Stimulated activated CD4-positive, alpha-beta T cell treated with anti-CD3 and anti-CD28 coated beads, TNF-alpha, amount 100 ng/mL, for 4 hours (primary cell): Measurements from ENCODE around the gene LPAR3.
A peak's percentile ranks its signal among the peaks of the same experiment; 100 is the strongest.

Source experiments
- DNase-seq, 3 experiments: peaks; one replicate each; pipeline ENCODE4 v3.0.0-alpha.2; 2020; ENCODE audit warnings: low read depth in 3 of 3

The LPAR3 gene

GRCh38 chr1:84827555-84827954, 65.5 kb downstream of the LPAR3 start:
- no peak for DNase-seq

- no peak for DNase-seq
Measured at GRCh38 chr1:84825161-84825560, 67.8 kb downstream of the LPAR3 start.

DNA sequence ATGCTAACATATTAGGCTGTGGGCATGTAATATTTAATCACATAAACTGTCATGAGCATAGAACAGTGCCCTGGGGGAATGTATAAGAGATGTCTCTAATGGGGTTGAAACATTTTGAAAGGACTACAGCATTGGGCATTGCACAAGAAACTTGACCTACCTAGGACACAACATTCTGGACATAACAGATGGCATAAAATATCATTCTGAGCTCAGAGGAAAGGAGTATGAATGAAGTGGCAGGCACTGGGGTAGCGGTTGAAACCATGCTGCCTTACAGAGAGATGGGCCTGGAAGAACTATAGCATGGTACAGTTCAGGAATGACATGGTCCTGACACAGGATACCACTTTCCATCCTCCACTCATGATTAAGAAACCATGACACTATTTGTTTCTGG, 69.0 kb downstream of the LPAR3 start:
- no peak for DNase-seq

DNA sequence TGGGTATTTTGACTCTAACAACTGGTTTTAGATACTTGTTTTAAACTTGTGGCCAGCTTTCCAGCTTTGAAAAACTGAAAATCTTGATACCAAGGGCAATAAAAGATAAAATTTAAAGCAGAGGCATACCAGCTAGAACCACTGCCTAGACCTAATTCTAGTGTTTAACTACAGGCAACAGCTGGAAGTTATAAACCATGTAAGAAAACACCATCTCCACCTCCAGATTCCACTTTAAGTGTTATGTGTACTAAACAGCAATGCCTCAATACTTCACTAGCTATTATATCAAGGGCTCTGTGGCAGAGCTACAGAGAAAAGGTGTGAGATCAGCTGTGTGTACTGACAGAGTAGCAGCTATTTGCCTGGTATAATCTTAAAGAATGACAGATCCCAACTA, 69.5 kb downstream of the LPAR3 start:
- DNase-seq, result no peak

GRCh38 chr1:84810343-84810742, 82.7 kb downstream of the LPAR3 start:
- no peak for DNase-seq

GRCh38 chr1:84809023-84809422, 84.0 kb downstream of the LPAR3 start:
- DNase-seq, result no peak

GRCh38 chr1:84803604-84804003, 89.4 kb downstream of the LPAR3 start:
- no peak for DNase-seq

DNA sequence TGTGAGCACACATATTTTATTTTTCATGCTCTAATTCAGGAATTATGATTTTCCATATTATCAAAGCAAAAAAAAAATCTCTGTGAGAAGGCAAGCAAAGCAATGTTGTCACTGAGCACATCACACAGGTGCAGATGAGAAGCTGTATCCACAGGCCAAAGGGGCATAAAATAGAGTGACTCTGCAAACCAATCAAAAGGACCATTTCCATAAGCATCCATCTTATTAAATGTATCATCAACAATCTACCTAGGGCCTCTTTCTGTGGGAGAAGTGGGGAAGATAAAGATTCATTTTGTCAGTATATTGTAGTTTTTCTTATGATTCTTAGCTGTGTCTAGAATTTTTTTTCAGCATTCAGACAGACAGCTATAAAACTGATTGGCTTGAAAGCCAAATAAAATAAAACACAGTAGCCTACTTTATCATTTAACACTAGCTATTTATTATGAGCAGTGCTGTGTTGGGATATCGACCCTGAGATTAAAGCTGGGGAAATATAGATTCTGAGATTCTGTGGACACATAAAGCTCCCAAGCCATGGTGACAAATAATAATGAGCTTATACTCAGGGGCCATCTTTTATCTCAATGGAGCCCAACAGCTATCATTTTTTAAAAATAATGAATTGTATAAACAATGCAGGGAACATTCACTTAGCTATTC, 90.3 kb downstream of the LPAR3 start:
- DNase-seq, result no peak

DNA sequence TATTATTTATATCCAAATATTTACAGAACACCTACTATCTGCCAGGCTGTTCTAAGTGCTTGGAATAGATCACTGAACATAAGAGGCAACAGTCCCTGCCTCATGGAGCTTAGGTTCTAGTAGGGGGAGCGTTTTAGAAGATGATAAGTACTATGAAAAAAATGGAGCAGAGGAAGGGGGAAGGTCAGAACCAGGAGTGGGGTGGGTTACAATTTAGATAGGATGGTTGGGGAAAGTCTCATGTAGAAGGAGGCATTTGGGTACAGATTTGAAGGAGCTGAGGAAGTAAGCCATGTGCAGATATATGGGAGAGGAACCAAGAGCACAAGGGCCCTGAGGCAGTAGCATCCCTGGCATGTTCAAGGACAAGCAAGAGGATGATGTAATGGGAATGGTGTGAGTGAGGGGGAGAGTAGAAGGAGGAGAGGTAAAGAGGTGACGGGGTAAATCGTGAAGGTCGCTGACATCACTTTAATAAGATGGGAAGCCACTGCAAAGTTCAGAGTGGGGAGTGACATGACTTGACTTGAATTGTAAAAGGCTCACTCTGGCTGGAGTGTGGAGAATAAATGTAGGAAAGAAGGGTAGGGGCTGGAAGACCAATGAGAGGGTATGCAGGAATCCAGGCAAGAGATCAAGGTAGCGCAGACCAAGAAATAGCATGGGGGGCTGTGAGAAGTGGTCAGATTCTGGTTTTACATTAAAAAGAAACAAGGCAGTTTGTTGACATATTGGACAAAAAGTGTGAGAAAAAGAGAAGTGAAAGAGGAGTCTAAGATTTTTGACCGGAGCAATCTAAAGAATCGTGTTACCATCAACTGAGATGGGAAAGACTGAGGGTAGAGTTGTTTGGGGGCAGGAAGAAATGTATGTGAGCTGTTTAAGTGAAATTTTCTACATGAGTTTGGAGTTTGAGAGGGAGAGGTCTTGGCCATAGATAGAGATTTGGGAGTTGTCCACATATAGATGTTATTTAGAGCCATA, 92.6 kb downstream of the LPAR3 start:
- DNase-seq, result no peak

DNA sequence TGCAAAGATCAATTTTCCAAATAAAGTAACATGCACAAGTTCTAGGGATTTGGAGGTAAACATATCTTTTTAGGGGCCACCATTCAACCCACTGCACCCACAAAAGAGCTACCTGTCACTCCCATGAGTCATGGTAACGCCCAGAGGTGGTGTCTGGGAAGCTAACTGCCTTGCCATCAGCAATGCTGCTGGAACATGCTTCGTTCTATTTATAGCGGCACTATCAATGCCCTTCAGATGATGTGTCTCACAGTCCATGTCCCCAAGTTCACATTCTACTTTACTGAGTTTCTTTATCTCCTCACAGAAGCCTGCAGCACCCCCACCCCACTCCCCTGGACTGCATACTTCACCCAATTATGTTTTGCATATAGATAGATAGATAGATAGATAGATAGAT, 95.4 kb downstream of the LPAR3 start:
- DNase-seq, result no peak

- no peak for DNase-seq
Measured at GRCh38 chr1:84795966-84796600, 96.9 kb downstream of the LPAR3 start.

- DNase-seq, result no peak
Measured at GRCh38 chr1:84795213-84795612, 97.8 kb downstream of the LPAR3 start.

DNA sequence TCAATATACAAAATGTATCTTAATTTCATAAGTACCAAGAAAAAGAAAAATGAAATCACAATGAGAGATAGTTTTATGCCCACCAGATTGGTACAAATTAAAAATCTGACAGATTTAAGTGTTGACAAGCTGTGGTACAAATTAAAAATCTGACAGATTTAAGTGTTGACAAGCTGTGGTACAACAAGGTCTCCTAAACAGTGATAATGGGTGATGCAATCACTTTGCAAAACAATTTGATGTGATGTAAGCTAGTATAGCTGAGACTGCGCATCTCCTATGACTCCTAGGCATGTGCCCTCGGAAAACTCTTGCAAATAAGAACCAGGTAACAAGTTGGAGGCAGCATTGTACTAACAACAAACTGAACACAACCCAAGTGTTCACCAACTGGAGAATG, 100.6 kb downstream of the LPAR3 start:
- DNase-seq, result no peak

DNA sequence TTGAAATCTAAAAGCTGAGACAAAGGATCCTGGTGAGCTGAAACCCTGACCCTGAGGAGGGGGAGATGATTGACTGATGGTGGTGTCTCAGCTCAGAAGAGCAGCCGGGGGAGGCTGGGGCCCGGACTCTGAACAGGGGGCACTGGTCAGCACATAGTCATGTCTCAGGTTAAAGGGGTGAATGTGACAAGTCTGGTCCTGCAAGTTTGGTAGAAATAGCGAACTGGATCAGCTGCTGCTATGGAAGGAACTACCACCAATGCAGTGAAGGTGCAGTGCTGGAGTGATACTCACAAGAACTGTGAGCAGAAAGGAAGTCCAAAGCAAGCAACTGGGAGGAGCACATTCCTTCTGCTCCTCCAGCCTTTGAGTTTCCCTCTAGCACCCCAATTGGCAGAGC, 104.0 kb downstream of the LPAR3 start:
- no peak for DNase-seq

GRCh38 chr1:84785271-84786036, 107.6 kb downstream of the LPAR3 start:
- DNase-seq, result no peak

GRCh38 chr1:84782881-84783280, 110.1 kb downstream of the LPAR3 start:
- DNase-seq, result no peak

DNA sequence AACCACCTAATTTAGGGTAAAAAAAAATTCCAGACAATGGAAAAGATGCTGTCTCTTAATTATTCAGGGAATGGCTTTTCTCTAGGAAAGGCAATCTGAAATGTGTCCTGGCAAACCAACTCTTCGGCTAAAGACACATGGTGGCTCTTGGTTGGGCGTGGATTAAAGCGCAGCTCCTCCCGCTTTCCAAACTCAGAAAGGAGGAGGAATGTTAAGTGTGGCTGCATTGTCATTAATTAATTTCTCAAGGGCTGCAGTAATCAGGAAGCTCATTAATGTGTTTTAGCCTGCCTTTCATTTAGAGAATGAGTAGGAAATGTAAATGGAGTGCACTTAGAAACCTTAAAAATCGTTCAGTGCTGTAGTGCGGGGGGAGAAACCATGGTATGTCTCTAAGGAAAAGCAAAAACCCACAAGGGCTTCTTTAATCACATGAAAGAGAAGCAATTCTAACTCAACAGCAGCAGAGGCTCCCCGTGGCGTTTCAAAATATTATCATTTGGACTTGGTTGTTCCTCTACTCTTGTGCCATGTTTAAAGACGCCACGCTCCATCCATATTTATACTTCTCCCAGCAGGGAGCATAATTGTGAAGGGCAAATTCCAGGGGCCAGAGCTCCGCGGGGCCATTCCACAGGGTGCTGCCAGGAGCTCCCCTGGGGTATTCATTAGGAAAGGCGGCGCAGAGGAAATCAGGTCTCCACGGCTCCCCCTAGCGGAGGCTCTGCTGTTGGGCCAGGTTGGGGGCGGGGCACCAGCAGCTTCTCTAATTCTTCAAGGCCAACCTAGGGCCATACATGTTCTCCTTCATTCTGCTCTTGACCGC, 110.8 kb downstream of the LPAR3 start:
- peak; percentile 62 to 67 (median 62) for DNase-seq

DNA sequence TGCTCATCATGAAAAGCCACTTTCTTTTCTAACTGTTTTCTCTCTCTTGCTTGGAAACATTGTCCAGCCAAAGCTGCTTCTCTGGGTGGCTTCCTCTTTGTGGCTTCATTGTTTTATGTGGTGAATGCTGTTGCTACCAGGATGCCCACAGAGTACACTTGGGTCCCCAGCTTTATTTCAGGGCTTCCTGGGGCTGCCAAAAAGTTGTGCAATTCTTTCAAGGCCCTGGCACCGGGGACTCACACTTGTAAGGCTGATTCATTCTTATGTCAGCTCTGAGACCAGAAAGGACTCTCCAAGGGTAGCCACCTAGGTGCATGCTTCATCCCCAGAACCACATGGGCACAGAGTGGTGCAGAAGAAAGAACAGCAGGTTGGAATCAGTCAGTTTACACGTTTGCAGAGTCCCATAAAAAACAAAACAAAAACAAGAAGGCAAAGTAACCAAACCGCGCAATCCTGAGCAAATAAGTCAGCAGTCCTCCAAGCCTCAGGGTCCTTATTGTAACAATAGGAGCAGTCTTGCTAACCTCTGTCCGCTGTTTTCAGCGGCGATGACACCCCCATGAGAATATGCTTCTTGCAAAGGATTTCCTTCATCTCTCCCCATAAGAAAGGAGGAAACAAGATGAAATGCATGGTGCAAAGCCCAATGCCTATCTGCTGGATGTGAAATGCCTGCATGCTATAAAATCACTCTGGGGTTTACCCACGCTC, 112.8 kb downstream of the LPAR3 start:
- DNase-seq, result no peak

DNA sequence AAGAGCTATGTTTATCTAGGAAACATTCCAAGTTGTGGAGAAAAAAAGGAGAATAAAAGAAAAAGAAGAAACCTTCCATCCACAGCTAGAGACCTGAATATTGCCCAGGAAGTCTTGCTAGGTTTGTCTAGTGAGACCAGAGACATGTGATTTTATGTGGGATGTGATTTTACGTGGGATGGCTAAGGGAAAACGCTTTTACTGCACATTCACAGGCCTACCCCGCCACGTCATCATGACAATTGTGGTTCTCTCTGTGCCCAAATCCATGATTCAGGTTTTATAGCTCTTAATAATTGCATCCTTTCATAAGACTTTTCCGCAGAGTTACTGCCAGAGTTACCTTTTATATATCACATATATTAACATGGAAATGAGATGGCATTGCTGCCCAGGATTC, 116.4 kb downstream of the LPAR3 start:
- DNase-seq, result no peak

- DNase-seq, result no peak
Measured at GRCh38 chr1:84775535-84775920, 117.5 kb downstream of the LPAR3 start.
